Measurements from ENCODE around the gene MNAT1. TPM values are rescaled to one million over a fixed set of nuclear protein-coding genes. Genes with fewer than 3 reads are reported as not detected.

MNAT1 gene
- polyA plus RNA-seq, 1 of the 3 experiments (the other 2 are of a cell fraction) = 38.9 TPM

DNA sequence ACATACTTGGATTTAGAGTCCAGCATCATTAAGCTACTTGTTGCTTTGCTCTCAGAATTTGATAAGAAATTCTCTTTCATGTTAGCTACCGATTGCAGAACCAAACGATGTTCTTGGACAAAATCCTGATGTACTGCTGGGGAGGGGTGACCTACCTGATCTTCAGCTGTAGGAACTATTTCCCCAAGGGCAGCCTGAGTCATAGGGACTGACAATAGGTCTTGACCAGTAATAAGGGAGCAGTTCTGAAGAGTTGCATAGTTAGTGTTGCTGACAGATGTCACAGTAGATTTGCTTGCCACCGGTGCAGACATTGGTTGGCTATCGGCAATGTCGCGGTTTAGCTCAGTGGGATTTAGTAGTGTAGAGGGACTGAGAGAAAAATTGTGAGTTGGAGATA, 21.0 kb upstream of the MNAT1 start:
- no peak for DNase-seq
- POLR2A ChIA-PET = no interaction called here
- Histone ChIP-seq H3K9me3 (no peaks in the 10 kb centered on the region), H3K4me3 (ENCODE audit: low read depth in 2 of 2, low read length in 1 of 2) (no peak overlapping the region), H3K4me2 (no peak overlapping the region), H3K27ac (ENCODE audit: low read depth in 2 of 2, low read length in 1 of 2) (no peak overlapping the region), H2AFZ (ENCODE audit: low read depth) (no peak overlapping the region), H3K27me3 (ENCODE audit: insufficient read depth) (no peaks in the 10 kb centered on the region), H4K20me1 (ENCODE audit: insufficient read depth) (peaks cover 3% of the 10 kb centered on the region; the same call in 1 of the 2 replicates), H3K9me2 (no peaks in the 10 kb centered on the region), H3K4me1 (ENCODE audit: control insufficient read depth in 1 of 2, insufficient read depth in 2 of 2, low read depth in 1 of 2, low read length in 1 of 2) (peaks cover 0 to 4% of the 10 kb centered on the region in 2 experiments; a peak in 2 of 4 replicates), H3F3A (replicated peaks; ENCODE audit: insufficient read depth) (peaks cover 5% of the 10 kb centered on the region), H3K79me2 (ENCODE audit: insufficient read depth) (peaks cover 67% of the 10 kb centered on the region), H3K36me3 (replicated peaks in 1 of 2; ENCODE audit: control insufficient read depth in 1 of 2, insufficient read depth in 2 of 2, low read length in 1 of 2) (peaks cover 40 to 56% of the 10 kb centered on the region in 2 experiments), H3K9ac (no peak overlapping the region)
- CTCF ChIA-PET = interaction anchor here (0.8 to 0.9 kb wide), 2 partner anchors 9 to 18 kb away, joined by 3 read pairs; no protein-coding TSS in a partner anchor
- TF ChIP-seq RXRA (IDR thresholded peaks at IDR 0.05; ENCODE audit: borderline replicate concordance, low read depth) (no peak), RAD21 (IDR thresholded peaks at IDR 0.05; ENCODE audit: low read length) (no peak), TEAD4 (IDR thresholded peaks at IDR 0.05; ENCODE audit: borderline replicate concordance, insufficient read depth) (no peak), YY1 (IDR thresholded peaks at IDR 0.05; ENCODE audit: low read depth) (no peak), CTCF (IDR thresholded peaks at IDR 0.05) (no peak), FOXM1 (IDR thresholded peaks at IDR 0.05; ENCODE audit: low read depth) (no peak), IRF3 (IDR thresholded peaks at IDR 0.05; ENCODE audit: low read depth, low read length) (no peak), ELF1 (IDR thresholded peaks at IDR 0.05) (no peak), FOSL2 (IDR thresholded peaks at IDR 0.05; ENCODE audit: borderline replicate concordance, low read depth) (no peak), GABPA (IDR thresholded peaks at IDR 0.05; ENCODE audit: low read depth) (no peak), SMC3 (IDR thresholded peaks at IDR 0.05; ENCODE audit: low read depth, low read length) (no peak), FOXJ3 (CRISPR knock-in tag; IDR thresholded peaks at IDR 0.05) (no peak), MEF2A (IDR thresholded peaks at IDR 0.05; ENCODE audit: borderline replicate concordance, low read depth) (no peak), CHD2 (IDR thresholded peaks at IDR 0.05; ENCODE audit: low read length, partially characterized antibody) (no peak), TAF1 (IDR thresholded peaks at IDR 0.05; ENCODE audit: borderline replicate concordance, low read depth, low read length) (no peak)
- TF ChIP-seq, protein P1, sequence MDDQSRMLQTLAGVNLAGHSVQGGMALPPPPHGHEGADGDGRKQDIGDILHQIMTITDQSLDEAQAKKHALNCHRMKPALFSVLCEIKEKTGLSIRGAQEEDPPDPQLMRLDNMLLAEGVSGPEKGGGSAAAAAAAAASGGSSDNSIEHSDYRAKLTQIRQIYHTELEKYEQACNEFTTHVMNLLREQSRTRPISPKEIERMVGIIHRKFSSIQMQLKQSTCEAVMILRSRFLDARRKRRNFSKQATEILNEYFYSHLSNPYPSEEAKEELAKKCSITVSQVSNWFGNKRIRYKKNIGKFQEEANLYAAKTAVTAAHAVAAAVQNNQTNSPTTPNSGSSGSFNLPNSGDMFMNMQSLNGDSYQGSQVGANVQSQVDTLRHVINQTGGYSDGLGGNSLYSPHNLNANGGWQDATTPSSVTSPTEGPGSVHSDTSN (IDR thresholded peaks at IDR 0.05) = no peak
- 49% methylated on average over 6 of the region's 6 CpGs for WGBS (ENCODE audit: low lambda C conversion rate)
